Thymus (tissue), 11 donors: ENCODE results near the gene CAPZA2. TPM values are rescaled to one million over a fixed set of nuclear protein-coding genes. Genes with fewer than 3 reads are reported as not detected.
"Not testable (repeated sequence)": the region's sequence is repeated elsewhere in the genome, so short reads cannot be mapped to it uniquely, and the experiment has no call there.

Experiments used
- DNase-seq, 9 donors: peaks; one replicate each; pipeline ENCODE4 v3.0.0-alpha.2; 2013; ENCODE audit warnings: low spot score in 9 of 9, low read depth in 6 of 9, missing footprints in 1 of 9
- H3K27ac ChIP-seq, 2 donors: one replicate each; pipeline ENCODE4 v1.5.1; 2013; ENCODE audit warnings: control low read depth in 1 of 2, low read depth in 1 of 2, low read length in 1 of 2, mild to moderate bottlenecking in 1 of 2, moderate library complexity in 1 of 2
- H3K27me3 ChIP-seq, 2 donors: one replicate each; pipeline ENCODE4 v1.5.1; 2013; ENCODE audit warnings: low read length in 1 of 2; ENCODE audit not compliant: control insufficient read depth in 2 of 2, insufficient read depth in 1 of 2
- H3K36me3 ChIP-seq, 2 donors: one replicate each; pipeline ENCODE4 v1.5.1; 2013; ENCODE audit warnings: low read length in 1 of 2, mild to moderate bottlenecking in 1 of 2, moderate library complexity in 1 of 2; ENCODE audit not compliant: control insufficient read depth in 2 of 2, insufficient read depth in 2 of 2
- H3K4me1 ChIP-seq, 2 donors: one replicate each; pipeline ENCODE4 v1.5.1; 2013; ENCODE audit warnings: low read length in 2 of 2; ENCODE audit not compliant: control insufficient read depth in 2 of 2, insufficient read depth in 2 of 2
- H3K4me3 ChIP-seq, 2 donors: one replicate each; pipeline ENCODE4 v1.5.1; 2013; ENCODE audit warnings: low read length in 2 of 2, control low read depth in 1 of 2, mild to moderate bottlenecking in 1 of 2
- H3K9me3 ChIP-seq, 2 donors: one replicate each; pipeline ENCODE4 v1.5.1; 2013; ENCODE audit warnings: low read length in 1 of 2, mild to moderate bottlenecking in 1 of 2; ENCODE audit not compliant: control insufficient read depth in 2 of 2, insufficient read depth in 1 of 2
- WGBS: extraction: QIAGEN DNeasy Blood & Tissue Kit; methylation state at CpG from one replicate; pipeline ENCODE4 v1.1.7; 2013; 5-methylcytosine and 5-hydroxymethylcytosine counted together
- polyA plus RNA-seq: library from polyadenylated mRNA; stranded (reverse); fragments of 200-250 nt; gene quantifications from one replicate; pipeline ENCODE4 v1.2.3, GENCODE V29; 2013
- total RNA-seq: library from RNA; stranded (reverse); fragments of 120-200 nt; gene quantifications from one replicate; pipeline ENCODE4 v1.2.4, GENCODE V29; 2013
- donor health status: healthy.

The CAPZA2 gene
- total and polyA plus RNA-seq, 2 donors: 55.9 to 150 TPM

GRCh38 chr7:116961966-116962673, 99.7 kb downstream of the CAPZA2 start:
- DNase-seq, H3K4me1 ChIP-seq, H3K9me3 ChIP-seq, H3K4me3 ChIP-seq, H3K36me3 ChIP-seq, H3K27me3 ChIP-seq, H3K27ac ChIP-seq: not testable (repeated sequence)
- WGBS: 85% methylated on average over 4 of the region's 4 CpGs

GRCh38 chr7:116963234-116963633, 100.8 kb downstream of the CAPZA2 start:
- no peaks in the 10 kb centered on the region for H3K36me3 ChIP-seq
- no peaks in the 10 kb centered on the region for H3K9me3 ChIP-seq
- no peaks in the 10 kb centered on the region for H3K4me1 ChIP-seq
- H3K27me3 ChIP-seq: no peaks in the 10 kb centered on the region
- no peak overlapping the region for H3K4me3 ChIP-seq
- no peak for DNase-seq
- no peak overlapping the region for H3K27ac ChIP-seq

GRCh38 chr7:116966601-116967000, 104.2 kb downstream of the CAPZA2 start:
- Histone ChIP-seq H3K9me3 (no peaks in the 10 kb centered on the region), H3K4me1 (no peaks in the 10 kb centered on the region), H3K4me3 (no peak overlapping the region), H3K27me3 (no peaks in the 10 kb centered on the region), H3K27ac (no peak overlapping the region), H3K36me3 (no peaks in the 10 kb centered on the region)
- DNase-seq: no peak

- H3K9me3 ChIP-seq: no peaks in the 10 kb centered on the region
- WGBS: 99% methylated on average over 5 of the region's 5 CpGs
- no peak for DNase-seq
- no peaks in the 10 kb centered on the region for H3K36me3 ChIP-seq
- H3K4me1 ChIP-seq: no peaks in the 10 kb centered on the region
- no peak overlapping the region for H3K27ac ChIP-seq
- H3K4me3 ChIP-seq: no peak overlapping the region
- H3K27me3 ChIP-seq: no peaks in the 10 kb centered on the region
These were observed 105.0 kb downstream of the CAPZA2 start for GRCh38 chr7:116967254-116967922.

GRCh38 chr7:116967983-116968382, 105.6 kb downstream of the CAPZA2 start:
- no peak overlapping the region for H3K4me3 ChIP-seq
- no peak for DNase-seq
- 88% methylated on average over 1 of the region's 1 CpG for WGBS
- H3K9me3 ChIP-seq: no peaks in the 10 kb centered on the region
- H3K4me1 ChIP-seq: no peaks in the 10 kb centered on the region
- no peaks in the 10 kb centered on the region for H3K36me3 ChIP-seq
- no peak overlapping the region for H3K27ac ChIP-seq
- no peaks in the 10 kb centered on the region for H3K27me3 ChIP-seq

GRCh38 chr7:116968631-116969030, 106.2 kb downstream of the CAPZA2 start:
- DNase-seq: no peak
- Histone ChIP-seq H3K9me3 (no peaks in the 10 kb centered on the region), H3K4me3 (no peak overlapping the region), H3K27ac (no peak overlapping the region), H3K4me1 (no peaks in the 10 kb centered on the region), H3K36me3 (no peaks in the 10 kb centered on the region), H3K27me3 (no peaks in the 10 kb centered on the region)

GRCh38 chr7:116969371-116969902, 107.0 kb downstream of the CAPZA2 start:
- Histone ChIP-seq H3K27me3 (no peaks in the 10 kb centered on the region), H3K36me3 (no peaks in the 10 kb centered on the region), H3K4me1 (no peaks in the 10 kb centered on the region), H3K27ac (no peak overlapping the region), H3K4me3 (no peak overlapping the region), H3K9me3 (no peaks in the 10 kb centered on the region)
- 94% methylated on average over 3 of the region's 3 CpGs for WGBS
- DNase-seq: no peak

- 90% methylated on average over 3 of the region's 3 CpGs for WGBS
- H3K27ac ChIP-seq: no peak overlapping the region
These were observed 108.0 kb downstream of the CAPZA2 start for GRCh38 chr7:116970238-116970910.

GRCh38 chr7:116971153-116971552, 108.8 kb downstream of the CAPZA2 start:
- H3K9me3 ChIP-seq, H3K4me3 ChIP-seq, H3K36me3 ChIP-seq, H3K27me3 ChIP-seq, H3K4me1 ChIP-seq, H3K27ac ChIP-seq, DNase-seq: not testable (repeated sequence)

More at GRCh38 chr7:116970238-116970910, 108.0 kb downstream of the CAPZA2 start:
- H3K36me3 ChIP-seq: no peaks in the 10 kb centered on the region
- no peaks in the 10 kb centered on the region for H3K9me3 ChIP-seq
- no peak overlapping the region for H3K4me3 ChIP-seq
- no peak for DNase-seq
- H3K27me3 ChIP-seq: no peaks in the 10 kb centered on the region
- no peaks in the 10 kb centered on the region for H3K4me1 ChIP-seq
